Measurements from ENCODE around the gene ARPP21. TPM values are rescaled to one million over a fixed set of nuclear protein-coding genes. Genes with fewer than 3 reads are reported as not detected.
"Not testable (repeated sequence)": the region's sequence is repeated elsewhere in the genome, so short reads cannot be mapped to it uniquely, and the experiment has no call there.

The ARPP21 gene
- total RNA-seq: not detected in 2 replicates

GRCh38 chr3:35639254-35640186 lies at the start of gene ARPP21:
TSS of gene ARPP21 (plus strand) at chr3:35639525. CDS start at chr3:35681752, 42,227 bp downstream.
- peak; percentile 6 to 18 for DNase-seq (ENCODE audit: low read depth in 2 of 2)

DNA sequence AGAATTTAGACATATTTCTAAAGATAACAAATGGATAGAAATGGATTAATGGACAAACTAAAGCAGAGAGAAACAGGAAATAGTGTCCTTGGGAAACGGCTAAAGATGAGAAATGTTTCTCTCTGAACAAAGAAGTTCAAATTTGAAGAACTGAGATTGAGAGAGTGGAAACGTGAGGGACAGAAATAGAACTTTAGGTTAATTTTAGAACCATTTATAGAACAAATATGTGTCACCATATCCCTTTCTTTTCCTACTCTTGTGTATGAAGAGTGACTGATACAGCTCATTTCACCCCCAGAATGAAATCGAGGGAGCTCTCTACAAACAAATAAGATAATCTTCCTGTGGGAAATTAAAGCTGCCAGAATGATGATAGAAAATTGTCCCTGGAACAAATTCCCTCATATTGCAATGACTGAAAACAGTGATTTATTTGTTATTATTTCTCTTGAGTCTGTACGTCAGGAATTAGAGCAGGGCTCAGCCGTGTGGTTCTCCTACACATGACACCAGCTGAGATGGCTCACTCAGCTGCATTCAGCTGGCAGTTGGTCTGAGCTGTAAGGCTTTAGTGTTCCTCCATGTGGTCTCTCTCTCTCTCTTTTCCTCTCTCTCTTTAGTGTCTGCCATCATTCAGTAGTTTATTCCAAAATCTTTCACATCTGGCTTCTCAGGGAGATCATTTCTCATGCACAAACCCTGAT lies 46.6 kb upstream of the ARPP21 start:
- DNase-seq (ENCODE audit: low read depth in 2 of 2): no peak

GRCh38 chr3:35594739-35595138 lies 44.6 kb upstream of the ARPP21 start:
- DNase-seq (ENCODE audit: low read depth in 2 of 2): no peak

DNA sequence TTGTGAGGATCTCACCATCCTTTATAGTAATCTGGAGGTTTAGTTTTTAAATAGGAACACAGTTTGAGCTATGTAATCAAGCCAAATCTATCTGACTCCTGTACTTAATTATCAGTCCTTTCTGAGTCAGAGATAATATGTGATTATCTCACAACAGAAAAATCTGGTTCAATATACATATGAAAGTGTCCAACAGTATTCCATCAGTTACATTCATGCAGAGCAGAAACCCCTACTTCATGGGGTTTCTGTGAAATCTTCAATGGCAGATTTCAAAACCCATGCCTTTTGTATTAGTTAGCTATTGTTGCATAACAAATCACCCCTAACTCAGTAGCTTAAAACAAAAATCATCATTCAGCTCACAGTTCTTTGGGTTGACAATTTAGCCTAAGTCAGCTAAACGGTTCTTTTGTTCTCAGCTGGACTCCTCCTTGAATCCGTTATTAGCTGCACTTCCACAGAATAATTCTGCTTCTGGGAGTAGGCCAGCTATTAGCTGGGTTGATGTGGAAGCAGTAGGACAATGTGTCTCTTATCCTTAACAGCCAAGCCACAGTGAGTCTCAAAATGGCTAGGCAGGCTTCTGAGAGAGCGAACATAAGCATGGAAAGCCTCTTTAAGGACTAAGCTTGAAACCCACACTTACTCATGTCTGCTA lies 42.9 kb upstream of the ARPP21 start:
- DNase-seq (ENCODE audit: low read depth in 2 of 2): no peak

DNA sequence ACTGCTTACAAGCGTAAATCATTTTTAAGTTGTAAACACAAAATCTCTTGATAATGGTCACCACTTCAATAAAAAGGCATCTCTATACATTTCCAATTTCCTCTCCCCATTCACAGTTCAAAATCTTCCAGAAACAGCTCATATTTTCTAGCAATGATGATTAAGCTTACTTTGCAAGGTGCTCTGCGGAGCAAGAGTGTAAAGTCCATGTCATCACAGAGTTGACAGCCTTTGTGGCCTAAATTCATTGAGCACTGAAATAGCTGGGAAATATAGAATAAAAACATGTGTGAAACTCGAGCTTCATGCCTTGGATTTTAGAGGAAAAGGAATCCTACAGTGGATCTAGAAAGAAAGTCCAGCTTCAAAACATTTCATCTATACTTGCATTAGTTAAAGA lies 41.8 kb upstream of the ARPP21 start:
- DNase-seq (ENCODE audit: low read depth in 2 of 2): no peak

DNA sequence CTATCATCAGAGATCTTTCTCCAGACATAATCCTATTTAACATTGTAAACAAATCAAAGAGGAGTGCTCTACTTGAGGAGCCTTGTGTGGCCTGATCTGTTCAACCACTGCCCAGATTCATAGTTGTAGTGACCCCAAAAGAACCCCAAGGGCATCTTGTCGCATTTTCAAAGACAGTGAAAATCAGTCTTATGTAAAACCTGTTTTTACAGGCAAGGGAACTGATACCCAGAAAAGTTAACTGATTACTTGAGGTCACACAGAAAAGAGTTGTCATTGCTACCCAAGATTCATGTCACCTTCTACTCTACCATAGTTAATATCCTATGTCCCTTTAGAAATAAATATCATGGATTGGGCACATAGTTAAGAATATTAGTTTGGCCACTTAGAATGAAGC lies 40.5 kb upstream of the ARPP21 start:
- no peak for DNase-seq (ENCODE audit: low read depth in 2 of 2)

DNA sequence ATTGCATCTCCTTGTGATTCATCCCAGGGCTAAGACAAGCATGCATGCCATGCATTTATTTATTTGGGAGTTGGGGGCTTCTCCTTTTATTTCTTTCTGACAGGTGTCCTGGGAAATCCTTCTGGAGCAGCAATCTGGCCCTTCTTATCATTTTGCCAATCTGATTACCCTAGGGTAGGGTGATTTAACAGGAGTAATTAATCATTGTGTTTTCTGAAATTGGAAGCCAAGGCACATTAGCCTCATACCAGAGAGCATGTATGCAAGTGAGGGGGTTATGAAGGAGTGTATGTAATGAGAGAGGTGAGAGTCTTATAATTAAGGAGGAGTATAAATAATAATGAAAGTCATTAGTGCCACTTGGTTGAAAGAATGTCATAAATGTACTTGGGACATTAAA lies 37.4 kb upstream of the ARPP21 start:
- DNase-seq (ENCODE audit: low read depth in 2 of 2): no peak

GRCh38 chr3:35602395-35602936 lies 36.9 kb upstream of the ARPP21 start:
- no peak for DNase-seq (ENCODE audit: low read depth in 2 of 2)

- no peak for DNase-seq (ENCODE audit: low read depth in 2 of 2)
These were observed 23.0 kb upstream of the ARPP21 start for GRCh38 chr3:35616346-35616745.

DNA sequence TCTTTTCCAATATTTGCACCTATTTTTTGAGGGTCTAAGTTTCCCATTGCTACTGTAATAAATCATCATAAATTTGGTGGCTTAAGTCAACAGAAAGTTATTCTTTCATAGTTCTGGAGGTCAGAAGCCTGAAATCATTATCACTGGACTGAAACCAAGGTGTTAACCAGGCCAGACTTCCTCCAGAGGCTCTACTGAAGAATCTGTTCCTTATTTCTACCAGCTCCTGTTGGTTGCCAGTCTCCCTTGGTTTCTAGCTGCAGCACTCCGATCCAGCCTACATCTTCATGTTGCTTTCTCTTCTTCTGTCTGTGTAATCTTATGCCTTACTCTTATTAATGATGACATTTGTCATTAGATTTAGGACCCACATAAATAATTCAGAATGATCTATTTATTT lies 22.0 kb upstream of the ARPP21 start:
- no peak for DNase-seq (ENCODE audit: low read depth in 2 of 2)

- not testable (repeated sequence) for DNase-seq (ENCODE audit: low read depth in 2 of 2)
These were observed 19.1 kb upstream of the ARPP21 start for GRCh38 chr3:35620238-35620637.

GRCh38 chr3:35624698-35625097 lies 14.6 kb upstream of the ARPP21 start:
- no peak for DNase-seq (ENCODE audit: low read depth in 2 of 2)

DNA sequence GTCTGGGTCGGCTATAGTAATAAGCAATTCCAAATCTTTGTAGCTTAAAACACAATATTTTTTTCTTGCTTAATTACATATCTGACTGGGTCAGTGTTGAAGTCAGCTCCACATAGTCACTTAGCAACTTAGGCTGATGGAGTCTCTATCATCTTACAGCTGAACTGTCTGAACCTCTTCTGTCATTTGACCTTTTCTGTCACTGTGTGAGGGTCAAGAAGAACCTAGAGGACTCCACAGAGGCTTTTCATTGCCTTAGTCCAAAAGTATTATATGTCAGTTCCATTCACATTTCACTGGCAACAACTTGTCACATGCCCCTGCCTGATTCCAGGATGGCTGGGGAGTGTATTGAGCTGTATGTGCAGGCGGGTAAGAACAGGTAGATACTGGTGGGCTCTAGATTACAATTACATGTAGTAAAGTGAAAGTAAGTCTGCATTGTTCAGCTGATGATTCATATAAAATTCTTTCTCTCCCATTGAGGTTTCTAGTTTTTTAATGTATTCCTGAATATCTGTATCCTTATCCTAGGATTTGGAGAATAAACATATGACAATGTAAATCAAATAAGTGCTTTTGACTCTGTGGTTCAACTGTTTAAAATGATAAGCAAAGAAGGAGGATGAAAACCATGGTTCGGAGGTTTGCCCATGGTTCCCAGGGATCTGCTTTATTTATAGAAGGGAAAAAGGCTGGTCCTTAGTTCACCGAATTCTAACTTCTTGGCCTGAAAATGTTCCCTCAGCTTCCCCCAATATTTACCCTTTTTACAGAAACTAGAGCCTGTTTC lies 5.8 kb upstream of the ARPP21 start:
- DNase-seq (ENCODE audit: low read depth in 2 of 2): no peak

GRCh38 chr3:35635407-35635806 lies 3.9 kb upstream of the ARPP21 start:
- DNase-seq (ENCODE audit: low read depth in 2 of 2): no peak

DNA sequence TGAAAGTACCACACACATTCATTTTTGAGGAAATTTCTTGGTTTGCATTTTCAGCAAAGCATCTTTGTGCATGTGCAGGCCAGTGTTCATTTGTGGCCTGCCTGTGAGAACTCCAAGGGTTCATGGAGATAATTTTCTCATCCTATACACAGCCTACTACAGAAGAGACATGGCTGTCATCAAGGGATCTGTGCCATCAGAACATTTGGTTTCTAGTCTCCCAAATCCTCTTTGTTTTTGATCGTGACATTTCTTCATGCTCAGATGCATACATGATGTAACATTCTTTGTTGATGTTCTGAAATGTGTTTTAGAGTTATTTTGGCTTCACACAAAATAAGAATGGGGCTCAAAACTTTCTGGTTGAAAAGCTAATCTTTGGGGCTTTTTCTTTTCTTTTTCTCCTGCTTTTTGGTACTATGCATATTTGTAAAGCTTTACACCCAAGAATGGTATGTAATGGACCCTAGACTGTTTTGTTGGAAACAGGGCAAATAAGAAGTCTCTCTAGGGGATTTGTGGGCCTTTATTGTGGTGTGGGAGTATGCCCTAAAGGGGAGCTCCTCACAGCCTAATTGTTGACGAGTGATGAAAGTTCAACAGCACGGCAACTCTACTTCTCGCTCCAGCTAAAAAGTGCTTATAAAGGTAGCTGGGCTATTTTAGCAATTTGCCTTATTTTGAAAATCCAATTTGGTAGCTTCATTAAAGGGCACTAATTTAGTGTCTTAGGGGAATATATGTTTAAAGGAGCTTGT lies 3.2 kb upstream of the ARPP21 start:
- DNase-seq (ENCODE audit: low read depth in 2 of 2): no peak

- DNase-seq (ENCODE audit: low read depth in 2 of 2): no peak
These were observed 910 bp upstream of the ARPP21 start for GRCh38 chr3:35638251-35638979.

GRCh38 chr3:35638980-35639253 lies 408 bp upstream of the ARPP21 start:
- no peak for DNase-seq (ENCODE audit: low read depth in 2 of 2)

DNA sequence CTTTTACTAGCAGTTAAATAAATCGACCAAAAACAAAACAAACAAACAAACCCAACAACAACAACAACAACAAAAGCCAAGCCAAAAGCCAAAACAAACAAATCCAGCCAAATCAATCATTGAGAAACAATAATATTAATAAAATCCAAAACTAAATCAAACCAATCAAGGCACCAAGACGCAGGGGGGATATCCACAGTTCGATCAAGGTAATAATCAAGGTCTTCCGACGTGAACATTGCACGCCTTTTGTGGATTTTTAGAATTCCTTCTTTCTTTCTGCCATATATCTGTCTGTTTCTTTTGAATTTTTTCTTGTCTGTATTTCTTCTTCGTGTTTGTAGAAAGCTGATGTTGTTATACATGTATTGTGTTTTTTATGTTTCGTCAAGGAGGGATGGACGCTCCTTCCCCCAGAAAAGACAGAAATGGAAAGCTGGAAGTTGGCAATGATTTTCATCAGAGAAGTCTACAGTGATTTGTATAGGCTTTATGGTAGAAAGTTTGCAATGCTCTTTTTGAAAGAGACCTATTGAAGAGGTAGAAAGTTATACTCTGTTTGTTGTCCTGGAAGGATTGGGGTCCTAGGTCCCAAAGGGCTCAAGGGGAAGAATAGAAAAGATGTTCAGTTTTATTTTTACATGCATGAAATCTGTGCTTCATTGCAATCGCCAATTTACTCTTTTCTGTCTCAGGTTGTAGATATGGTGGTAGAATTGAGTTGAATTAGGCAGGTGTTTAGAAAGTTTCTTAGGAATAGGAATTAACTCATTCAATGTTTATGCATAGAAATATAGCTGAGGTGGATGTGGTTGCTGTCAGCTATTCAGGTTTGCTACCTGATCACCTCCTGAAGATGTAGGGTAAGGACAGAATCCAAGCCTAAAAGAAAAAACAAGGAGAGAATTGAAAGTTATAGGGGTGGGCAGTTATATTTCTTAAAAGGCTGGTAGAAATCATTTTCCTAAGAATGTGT lies 1.2 kb downstream of the ARPP21 start:
- no peak for DNase-seq (ENCODE audit: low read depth in 2 of 2)

- no peak for DNase-seq (ENCODE audit: low read depth in 2 of 2)
These were observed 2.0 kb downstream of the ARPP21 start for GRCh38 chr3:35641331-35641730.

Measured in lung microvascular endothelial cell (primary cell).